ENCODE results near the gene TRPM3. TPM values are rescaled to one million over a fixed set of nuclear protein-coding genes. Genes with fewer than 3 reads are reported as not detected.

The TRPM3 gene
- total and polyA plus RNA-seq, 2 donors = 0.14 to 4.6 TPM

- Histone ChIP-seq H3K27me3 (ENCODE audit: control insufficient read depth in 2 of 2, insufficient read depth in 1 of 2, low read length in 1 of 2) (no peaks in the 10 kb centered on the region), H3K36me3 (ENCODE audit: control insufficient read depth in 2 of 2, insufficient read depth in 2 of 2, low read length in 1 of 2) (no peaks in the 10 kb centered on the region), H3K27ac (ENCODE audit: low read depth in 1 of 2, low read length in 1 of 2) (no peak overlapping the region), H3K4me1 (ENCODE audit: control insufficient read depth in 2 of 2, insufficient read depth in 2 of 2, low read length in 2 of 2) (peaks cover 9 to 16% of the 10 kb centered on the region in 2 donors), H3K9me3 (ENCODE audit: control insufficient read depth in 2 of 2, insufficient read depth in 1 of 2, low read length in 1 of 2) (no peaks in the 10 kb centered on the region), H3K4me3 (ENCODE audit: low read length in 2 of 2) (no peak overlapping the region)
- WGBS = 97% methylated on average over 7 of the region's 7 CpGs
- no peak for DNase-seq (ENCODE audit: low read depth in 6 of 9, low spot score in 9 of 9)
Measured at GRCh38 chr9:70567511-70567910, 553.9 kb downstream of the TRPM3 start.

GRCh38 chr9:70566751-70567150 is 554.7 kb downstream of the TRPM3 start:
- Histone ChIP-seq H3K9me3 (ENCODE audit: control insufficient read depth in 2 of 2, insufficient read depth in 1 of 2, low read length in 1 of 2) (no peaks in the 10 kb centered on the region), H3K27me3 (ENCODE audit: control insufficient read depth in 2 of 2, insufficient read depth in 1 of 2, low read length in 1 of 2) (no peaks in the 10 kb centered on the region), H3K36me3 (ENCODE audit: control insufficient read depth in 2 of 2, insufficient read depth in 2 of 2, low read length in 1 of 2) (no peaks in the 10 kb centered on the region), H3K4me3 (ENCODE audit: low read length in 2 of 2) (no peak overlapping the region), H3K4me1 (ENCODE audit: control insufficient read depth in 2 of 2, insufficient read depth in 2 of 2, low read length in 2 of 2) (peaks cover 9 to 16% of the 10 kb centered on the region in 2 donors), H3K27ac (ENCODE audit: low read depth in 1 of 2, low read length in 1 of 2) (no peak overlapping the region)
- DNase-seq (ENCODE audit: low read depth in 6 of 9, low spot score in 9 of 9) = no peak
- WGBS = 89% methylated on average over 4 of the region's 4 CpGs

- Histone ChIP-seq H3K27ac (ENCODE audit: low read depth in 1 of 2, low read length in 1 of 2) (no peak overlapping the region), H3K36me3 (ENCODE audit: control insufficient read depth in 2 of 2, insufficient read depth in 2 of 2, low read length in 1 of 2) (no peaks in the 10 kb centered on the region), H3K27me3 (ENCODE audit: control insufficient read depth in 2 of 2, insufficient read depth in 1 of 2, low read length in 1 of 2) (no peaks in the 10 kb centered on the region), H3K4me1 (ENCODE audit: control insufficient read depth in 2 of 2, insufficient read depth in 2 of 2, low read length in 2 of 2) (peaks cover 9 to 16% of the 10 kb centered on the region in 2 donors), H3K9me3 (ENCODE audit: control insufficient read depth in 2 of 2, insufficient read depth in 1 of 2, low read length in 1 of 2) (no peaks in the 10 kb centered on the region), H3K4me3 (ENCODE audit: low read length in 2 of 2) (no peak overlapping the region)
- 75% methylated on average over 3 of the region's 3 CpGs for WGBS
- no peak for DNase-seq (ENCODE audit: low read depth in 6 of 9, low spot score in 9 of 9)
Measured at GRCh38 chr9:70566066-70566465, 555.4 kb downstream of the TRPM3 start.

GRCh38 chr9:70564468-70565335 is 556.7 kb downstream of the TRPM3 start:
- no peak for DNase-seq (ENCODE audit: low read depth in 6 of 9, low spot score in 9 of 9)
- H3K36me3 ChIP-seq (ENCODE audit: control insufficient read depth in 2 of 2, insufficient read depth in 2 of 2, low read length in 1 of 2) = no peaks in the 10 kb centered on the region

GRCh38 chr9:70563431-70564204 is 557.8 kb downstream of the TRPM3 start:
- peak; percentile 10 to 79 (median 41) for DNase-seq (ENCODE audit: low read depth in 6 of 9, low spot score in 9 of 9)
- no peaks in the 10 kb centered on the region for H3K9me3 ChIP-seq (ENCODE audit: control insufficient read depth in 2 of 2, insufficient read depth in 1 of 2, low read length in 1 of 2)
- H3K4me3 ChIP-seq (ENCODE audit: low read length in 2 of 2) = no peak overlapping the region
- H3K27ac ChIP-seq (ENCODE audit: low read depth in 1 of 2, low read length in 1 of 2) = peak overlapping the region; percentile 12 to 85
- WGBS = 25% methylated on average over 5 of the region's 5 CpGs
- no peaks in the 10 kb centered on the region for H3K27me3 ChIP-seq (ENCODE audit: control insufficient read depth in 2 of 2, insufficient read depth in 1 of 2, low read length in 1 of 2)
- H3K36me3 ChIP-seq (ENCODE audit: control insufficient read depth in 2 of 2, insufficient read depth in 2 of 2, low read length in 1 of 2) = no peaks in the 10 kb centered on the region
- H3K4me1 ChIP-seq (ENCODE audit: control insufficient read depth in 2 of 2, insufficient read depth in 2 of 2, low read length in 2 of 2) = peaks cover 9 to 16% of the 10 kb centered on the region in 2 donors

More at GRCh38 chr9:70564468-70565335, 556.7 kb downstream of the TRPM3 start:
- H3K27me3 ChIP-seq (ENCODE audit: control insufficient read depth in 2 of 2, insufficient read depth in 1 of 2, low read length in 1 of 2) = no peaks in the 10 kb centered on the region
- peaks cover 9 to 16% of the 10 kb centered on the region in 2 donors for H3K4me1 ChIP-seq (ENCODE audit: control insufficient read depth in 2 of 2, insufficient read depth in 2 of 2, low read length in 2 of 2)
- no peaks in the 10 kb centered on the region for H3K9me3 ChIP-seq (ENCODE audit: control insufficient read depth in 2 of 2, insufficient read depth in 1 of 2, low read length in 1 of 2)
- peak overlapping the region; percentile 12 to 86 for H3K27ac ChIP-seq (ENCODE audit: low read depth in 1 of 2, low read length in 1 of 2)
- 96% methylated on average over 8 of the region's 8 CpGs for WGBS
- H3K4me3 ChIP-seq (ENCODE audit: low read length in 2 of 2) = no peak overlapping the region

GRCh38 chr9:70563010-70563409 is 558.4 kb downstream of the TRPM3 start:
- Histone ChIP-seq H3K4me3 (ENCODE audit: low read length in 2 of 2) (no peak overlapping the region), H3K27ac (ENCODE audit: low read depth in 1 of 2, low read length in 1 of 2) (peak overlapping the region; percentile 10 to 36), H3K4me1 (ENCODE audit: control insufficient read depth in 2 of 2, insufficient read depth in 2 of 2, low read length in 2 of 2) (peaks cover 9 to 16% of the 10 kb centered on the region in 2 donors), H3K27me3 (ENCODE audit: control insufficient read depth in 2 of 2, insufficient read depth in 1 of 2, low read length in 1 of 2) (no peaks in the 10 kb centered on the region), H3K9me3 (ENCODE audit: control insufficient read depth in 2 of 2, insufficient read depth in 1 of 2, low read length in 1 of 2) (no peaks in the 10 kb centered on the region), H3K36me3 (ENCODE audit: control insufficient read depth in 2 of 2, insufficient read depth in 2 of 2, low read length in 1 of 2) (no peaks in the 10 kb centered on the region)
- DNase-seq (ENCODE audit: low read depth in 6 of 9, low spot score in 9 of 9) = no peak
- 95% methylated on average over 4 of the region's 4 CpGs for WGBS

GRCh38 chr9:70561786-70562395 is 559.5 kb downstream of the TRPM3 start:
- Histone ChIP-seq H3K4me3 (ENCODE audit: low read length in 2 of 2) (no peak overlapping the region), H3K27ac (ENCODE audit: low read depth in 1 of 2, low read length in 1 of 2) (no peak overlapping the region), H3K36me3 (ENCODE audit: control insufficient read depth in 2 of 2, insufficient read depth in 2 of 2, low read length in 1 of 2) (no peaks in the 10 kb centered on the region), H3K27me3 (ENCODE audit: control insufficient read depth in 2 of 2, insufficient read depth in 1 of 2, low read length in 1 of 2) (no peaks in the 10 kb centered on the region), H3K4me1 (ENCODE audit: control insufficient read depth in 2 of 2, insufficient read depth in 2 of 2, low read length in 2 of 2) (peaks cover 9 to 16% of the 10 kb centered on the region in 2 donors), H3K9me3 (ENCODE audit: control insufficient read depth in 2 of 2, insufficient read depth in 1 of 2, low read length in 1 of 2) (no peaks in the 10 kb centered on the region)
- WGBS = 96% methylated on average over 3 of the region's 3 CpGs
- no peak for DNase-seq (ENCODE audit: low read depth in 6 of 9, low spot score in 9 of 9)

GRCh38 chr9:70561111-70561510 is 560.3 kb downstream of the TRPM3 start:
- Histone ChIP-seq H3K9me3 (ENCODE audit: control insufficient read depth in 2 of 2, insufficient read depth in 1 of 2, low read length in 1 of 2) (no peaks in the 10 kb centered on the region), H3K27me3 (ENCODE audit: control insufficient read depth in 2 of 2, insufficient read depth in 1 of 2, low read length in 1 of 2) (no peaks in the 10 kb centered on the region), H3K27ac (ENCODE audit: low read depth in 1 of 2, low read length in 1 of 2) (no peak overlapping the region), H3K4me1 (ENCODE audit: control insufficient read depth in 2 of 2, insufficient read depth in 2 of 2, low read length in 2 of 2) (peaks cover 9 to 16% of the 10 kb centered on the region in 2 donors), H3K4me3 (ENCODE audit: low read length in 2 of 2) (no peak overlapping the region), H3K36me3 (ENCODE audit: control insufficient read depth in 2 of 2, insufficient read depth in 2 of 2, low read length in 1 of 2) (no peaks in the 10 kb centered on the region)
- WGBS = 96% methylated on average over 4 of the region's 4 CpGs
- DNase-seq (ENCODE audit: low read depth in 6 of 9, low spot score in 9 of 9) = no peak

- Histone ChIP-seq H3K9me3 (ENCODE audit: control insufficient read depth in 2 of 2, insufficient read depth in 1 of 2, low read length in 1 of 2) (no peaks in the 10 kb centered on the region), H3K4me3 (ENCODE audit: low read length in 2 of 2) (no peak overlapping the region), H3K27me3 (ENCODE audit: control insufficient read depth in 2 of 2, insufficient read depth in 1 of 2, low read length in 1 of 2) (no peaks in the 10 kb centered on the region), H3K27ac (ENCODE audit: low read depth in 1 of 2, low read length in 1 of 2) (no peak overlapping the region), H3K36me3 (ENCODE audit: control insufficient read depth in 2 of 2, insufficient read depth in 2 of 2, low read length in 1 of 2) (no peaks in the 10 kb centered on the region), H3K4me1 (ENCODE audit: control insufficient read depth in 2 of 2, insufficient read depth in 2 of 2, low read length in 2 of 2) (peaks cover 9 to 11% of the 10 kb centered on the region in 2 donors)
- DNase-seq (ENCODE audit: low read depth in 6 of 9, low spot score in 9 of 9) = no peak
Measured at GRCh38 chr9:70559102-70559501, 562.3 kb downstream of the TRPM3 start.
